ENCODE measurements around the gene S100A7. TPM values are rescaled to one million over a fixed set of nuclear protein-coding genes. Genes with fewer than 3 reads are reported as not detected.

S100A7 gene
- total RNA-seq, 1 donor from 2014 or later: not detected

DNA sequence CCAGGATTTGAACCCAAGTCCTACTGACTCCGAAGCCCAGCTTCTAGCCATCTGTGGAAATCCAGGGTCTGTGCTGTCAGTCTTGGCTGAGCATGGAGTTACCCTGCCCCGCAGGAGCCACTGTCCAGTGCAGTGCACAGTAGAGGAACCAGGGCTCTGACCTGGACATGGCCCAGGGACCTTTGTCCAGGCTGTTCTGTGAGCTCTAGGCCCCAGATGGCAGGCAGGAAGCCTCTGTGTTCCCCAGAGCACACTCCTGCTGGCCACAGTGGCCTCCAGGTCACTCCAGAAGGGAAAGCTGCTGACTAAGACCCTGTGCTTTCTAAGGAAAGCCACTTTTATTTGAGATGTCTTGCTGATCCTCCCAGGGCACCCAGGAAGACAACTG lies 30.3 kb downstream of the S100A7 start:
- Mint-ChIP-seq H3K36me3 (no peaks in the 10 kb centered on the region), H3K4me3 (no peak overlapping the region), H3K27me3 (ENCODE audit: low read depth) (peaks cover 32% of the 10 kb centered on the region), H3K9me3 (no peaks in the 10 kb centered on the region), H3K27ac (no peak overlapping the region), H3K4me1 (no peaks in the 10 kb centered on the region)
- TF ChIP-seq, protein P1, sequence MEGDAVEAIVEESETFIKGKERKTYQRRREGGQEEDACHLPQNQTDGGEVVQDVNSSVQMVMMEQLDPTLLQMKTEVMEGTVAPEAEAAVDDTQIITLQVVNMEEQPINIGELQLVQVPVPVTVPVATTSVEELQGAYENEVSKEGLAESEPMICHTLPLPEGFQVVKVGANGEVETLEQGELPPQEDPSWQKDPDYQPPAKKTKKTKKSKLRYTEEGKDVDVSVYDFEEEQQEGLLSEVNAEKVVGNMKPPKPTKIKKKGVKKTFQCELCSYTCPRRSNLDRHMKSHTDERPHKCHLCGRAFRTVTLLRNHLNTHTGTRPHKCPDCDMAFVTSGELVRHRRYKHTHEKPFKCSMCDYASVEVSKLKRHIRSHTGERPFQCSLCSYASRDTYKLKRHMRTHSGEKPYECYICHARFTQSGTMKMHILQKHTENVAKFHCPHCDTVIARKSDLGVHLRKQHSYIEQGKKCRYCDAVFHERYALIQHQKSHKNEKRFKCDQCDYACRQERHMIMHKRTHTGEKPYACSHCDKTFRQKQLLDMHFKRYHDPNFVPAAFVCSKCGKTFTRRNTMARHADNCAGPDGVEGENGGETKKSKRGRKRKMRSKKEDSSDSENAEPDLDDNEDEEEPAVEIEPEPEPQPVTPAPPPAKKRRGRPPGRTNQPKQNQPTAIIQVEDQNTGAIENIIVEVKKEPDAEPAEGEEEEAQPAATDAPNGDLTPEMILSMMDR (IDR thresholded peaks at IDR 0.05; ENCODE audit: unreplicated experiment): no peak
- no peak for DNase-seq (ENCODE audit: low spot score in 2 of 2, unreplicated experiment in 2 of 2)

DNA sequence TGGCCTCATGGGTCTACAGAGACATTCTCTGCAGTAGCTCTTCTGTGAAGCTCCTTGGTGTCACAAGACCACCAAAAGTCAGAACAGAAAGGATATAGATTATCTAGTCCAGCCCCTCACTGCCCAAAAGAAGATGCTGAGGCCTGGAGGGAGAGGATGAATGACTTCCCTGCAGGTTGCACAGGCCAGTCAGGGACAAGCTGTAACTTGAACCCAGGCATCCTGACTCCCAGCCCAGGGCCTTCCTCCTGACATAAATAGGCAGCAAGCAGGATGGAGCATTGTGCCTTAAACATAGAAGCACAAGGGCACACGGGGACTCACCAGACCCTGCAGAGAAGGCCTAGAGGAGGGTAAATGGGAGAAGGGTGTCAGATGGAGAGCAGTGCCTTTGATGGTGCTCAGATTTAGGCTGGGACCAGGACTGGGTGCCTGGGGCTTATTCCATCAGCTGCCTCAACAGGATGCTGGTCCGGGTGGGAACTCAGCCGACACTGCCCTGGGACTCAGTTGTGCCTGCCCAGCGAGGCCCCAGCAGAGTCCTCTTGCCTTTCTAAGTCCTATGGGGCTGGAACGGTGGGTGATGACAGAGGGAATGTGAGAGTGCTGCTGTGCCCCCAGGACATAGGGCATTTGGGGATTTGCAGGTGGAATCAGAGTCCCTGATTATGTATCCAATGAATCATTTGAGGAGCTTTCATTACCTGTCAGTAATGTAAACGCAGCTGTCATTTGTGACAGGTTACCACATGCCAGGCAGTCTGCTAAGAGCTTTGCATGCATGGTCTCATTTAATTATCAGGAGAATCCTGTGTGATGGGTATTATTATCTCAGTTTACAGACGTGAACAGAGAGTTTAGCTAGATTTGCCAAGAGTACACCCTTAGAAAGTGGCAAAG lies 30.9 kb downstream of the S100A7 start:
- no peak for DNase-seq (ENCODE audit: low spot score in 2 of 2, unreplicated experiment in 2 of 2)
- H3K4me1 Mint-ChIP-seq: no peaks in the 10 kb centered on the region
- TF ChIP-seq, protein P1 (IDR thresholded peaks at IDR 0.05; ENCODE audit: unreplicated experiment): no peak
- H3K27me3 Mint-ChIP-seq (ENCODE audit: low read depth): peaks cover 36% of the 10 kb centered on the region
- no peaks in the 10 kb centered on the region for H3K36me3 Mint-ChIP-seq
- no peaks in the 10 kb centered on the region for H3K9me3 Mint-ChIP-seq
- no peak overlapping the region for H3K27ac Mint-ChIP-seq
- H3K4me3 Mint-ChIP-seq: no peak overlapping the region

DNA sequence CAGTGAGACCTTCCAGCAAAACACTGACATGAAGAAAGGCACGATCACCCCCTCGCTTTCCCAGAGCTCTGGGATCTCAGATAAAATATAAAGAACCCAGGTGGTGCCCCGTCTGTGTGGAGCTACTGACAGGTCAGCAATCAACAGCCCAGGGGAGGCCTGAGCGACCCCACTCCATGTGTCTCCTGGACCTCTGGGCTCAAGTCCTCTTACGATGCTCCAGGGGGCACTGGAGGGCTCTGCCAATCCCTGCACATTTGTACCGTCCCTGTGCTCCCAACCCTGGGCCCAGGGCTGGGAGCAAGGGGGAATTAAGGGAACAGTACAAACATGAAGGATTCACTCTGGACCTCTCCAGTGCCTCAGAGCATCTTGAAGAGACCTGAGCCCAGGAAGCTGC lies 31.7 kb downstream of the S100A7 start:
- no peak overlapping the region for H3K27ac Mint-ChIP-seq
- no peaks in the 10 kb centered on the region for H3K36me3 Mint-ChIP-seq
- no peak for DNase-seq (ENCODE audit: low spot score in 2 of 2, unreplicated experiment in 2 of 2)
- no peaks in the 10 kb centered on the region for H3K4me1 Mint-ChIP-seq
- H3K27me3 Mint-ChIP-seq (ENCODE audit: low read depth): peaks cover 38% of the 10 kb centered on the region
- TF ChIP-seq, protein P1 (IDR thresholded peaks at IDR 0.05; ENCODE audit: unreplicated experiment): no peak
- H3K9me3 Mint-ChIP-seq: no peaks in the 10 kb centered on the region
- no peak overlapping the region for H3K4me3 Mint-ChIP-seq

DNA sequence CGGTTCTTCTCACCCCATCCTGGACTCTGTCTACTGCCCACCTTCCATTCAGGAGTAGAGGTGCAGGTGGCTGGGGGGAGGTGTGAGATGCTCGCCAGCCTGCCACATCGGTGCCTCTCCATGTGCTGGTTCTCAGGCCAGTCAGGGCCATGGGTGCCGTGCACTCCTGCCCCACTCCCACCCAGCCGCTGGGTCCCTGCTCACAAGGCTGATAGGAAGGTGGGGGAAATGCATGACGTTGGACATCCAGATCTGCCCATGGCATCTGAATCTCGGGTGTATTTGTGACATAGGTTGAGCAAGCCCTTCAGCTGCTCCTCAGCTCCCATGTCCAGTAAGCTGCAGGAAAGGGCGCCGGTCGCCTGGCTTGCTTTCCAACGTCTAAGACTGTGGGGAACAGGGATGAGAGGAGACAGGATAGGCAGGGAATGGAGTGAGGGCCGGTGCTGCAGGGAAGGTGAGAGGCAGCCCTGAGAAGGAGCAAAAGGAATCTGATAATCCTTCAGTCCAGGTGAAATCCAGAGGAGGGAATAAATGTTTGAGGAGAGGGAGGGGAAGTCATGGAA lies 32.3 kb downstream of the S100A7 start:
- no peak for DNase-seq (ENCODE audit: low spot score in 2 of 2, unreplicated experiment in 2 of 2)
- H3K27ac Mint-ChIP-seq: no peak overlapping the region

DNA sequence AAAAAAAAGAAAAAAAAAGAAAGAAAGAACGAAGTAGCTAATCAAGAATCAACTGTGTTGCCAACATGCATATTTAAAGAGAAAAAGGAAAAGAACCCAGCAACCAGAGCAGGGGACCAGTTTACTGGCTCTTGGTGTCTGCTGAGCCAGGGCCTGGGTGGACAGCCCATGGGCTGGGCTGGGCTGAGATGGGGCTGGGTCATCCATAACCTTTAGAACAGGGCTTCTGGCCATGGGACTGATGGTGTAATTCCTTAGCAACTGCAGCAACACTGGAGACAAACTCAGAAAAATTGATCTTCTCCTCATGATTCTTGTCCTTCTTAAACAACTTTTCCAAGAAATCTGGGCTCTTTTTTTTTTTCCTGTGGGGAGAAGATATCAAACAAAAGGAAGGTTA lies 33.6 kb downstream of the S100A7 start:
- no peak overlapping the region for H3K27ac Mint-ChIP-seq
- DNase-seq (ENCODE audit: low spot score in 2 of 2, unreplicated experiment in 2 of 2): no peak
- H3K9me3 Mint-ChIP-seq: no peaks in the 10 kb centered on the region
- TF ChIP-seq, protein P1 (IDR thresholded peaks at IDR 0.05; ENCODE audit: unreplicated experiment): no peak
- H3K4me3 Mint-ChIP-seq: no peak overlapping the region
- peaks cover 36% of the 10 kb centered on the region for H3K27me3 Mint-ChIP-seq (ENCODE audit: low read depth)
- H3K36me3 Mint-ChIP-seq: no peaks in the 10 kb centered on the region
- H3K4me1 Mint-ChIP-seq: no peaks in the 10 kb centered on the region

More for the DNA sequence above, 32.3 kb downstream of the S100A7 start:
- Mint-ChIP-seq H3K27me3 (ENCODE audit: low read depth) (peaks cover 36% of the 10 kb centered on the region), H3K4me1 (no peaks in the 10 kb centered on the region), H3K4me3 (no peak overlapping the region), H3K36me3 (no peaks in the 10 kb centered on the region), H3K9me3 (no peaks in the 10 kb centered on the region)
- TF ChIP-seq, protein P1 (IDR thresholded peaks at IDR 0.05; ENCODE audit: unreplicated experiment): no peak

All from mesothelial cell of epicardium (in vitro differentiated cells).